Neural progenitor cell (in vitro differentiated cells): ENCODE measurements around the gene ZNF469. TPM values are rescaled to one million over a fixed set of nuclear protein-coding genes. Genes with fewer than 3 reads are reported as not detected.

Source experiments
- DNase-seq: peaks from one replicate; pipeline ENCODE4 v3.0.0-alpha.2; 2016; ENCODE audit warnings: low spot score
- H2AFZ ChIP-seq: fragments of 200-600 bp; sonication (generic); replicated peaks from 2 replicates; pipeline ENCODE4 v1.6.1; 2016; ENCODE audit warnings: antibody characterized with exemption
- H3F3A ChIP-seq: fragments of 200-600 bp; sonication (generic); 2 replicates; pipeline ENCODE4 v1.6.1; 2016; ENCODE audit warnings: antibody characterized with exemption, low read depth
- H3K27ac ChIP-seq: fragments of 200-600 bp; sonication (generic); 2 replicates; pipeline ENCODE4 v1.5.1; 2016; ENCODE audit warnings: mild to moderate bottlenecking
- H3K27me3 ChIP-seq: fragments of 200-600 bp; sonication (generic); 2 replicates; pipeline ENCODE4 v1.6.1; 2016; ENCODE audit warnings: mild to moderate bottlenecking, moderate library complexity
- H3K36me3 ChIP-seq: fragments of 200-600 bp; sonication (generic); 2 replicates; pipeline ENCODE4 v1.5.1; 2016
- H3K4me1 ChIP-seq: fragments of 200-600 bp; sonication (generic); 2 replicates; pipeline ENCODE4 v1.6.1; 2016; ENCODE audit warnings: mixed run types
- H3K4me2 ChIP-seq: fragments of 200-600 bp; sonication (generic); 2 replicates; pipeline ENCODE4 v1.6.1; 2016
- H3K4me3 ChIP-seq: fragments of 200-600 bp; sonication (generic); 2 replicates; pipeline ENCODE4 v1.5.1; 2016
- H3K79me2 ChIP-seq: fragments of 200-600 bp; sonication (generic); 2 replicates; pipeline ENCODE4 v1.6.1; 2016; ENCODE audit warnings: low read depth
- H3K9ac ChIP-seq: fragments of 200-600 bp; sonication (generic); 2 replicates; pipeline ENCODE4 v1.6.1; 2016
- H3K9me3 ChIP-seq: fragments of 200-600 bp; sonication (generic); 2 replicates; pipeline ENCODE4 v1.5.1; 2016; ENCODE audit warnings: low read depth
- H4K20me1 ChIP-seq: fragments of 200-600 bp; sonication (generic); 2 replicates; pipeline ENCODE4 v1.6.1; 2016; ENCODE audit warnings: low read depth
- H3K27ac Mint-ChIP-seq: 3 replicates; pipeline ENCODE4 v1.8.0; 2021; ENCODE audit warnings: mixed read lengths
- H3K27me3 Mint-ChIP-seq: 2 replicates; pipeline ENCODE4 v1.8.0; 2022; ENCODE audit warnings: low read depth, mild to moderate bottlenecking, inconsistent platforms, moderate library complexity, mixed read lengths; ENCODE audit not compliant: insufficient read depth
- H3K36me3 Mint-ChIP-seq: 3 replicates; pipeline ENCODE4 v1.8.0; 2021; ENCODE audit warnings: mixed read lengths
- H3K4me1 Mint-ChIP-seq: 3 replicates; pipeline ENCODE4 v1.8.0; 2021; ENCODE audit warnings: mixed read lengths
- H3K4me3 Mint-ChIP-seq: 3 replicates; pipeline ENCODE4 v1.8.0; 2021; ENCODE audit warnings: mild to moderate bottlenecking, moderate library complexity, mixed read lengths
- H3K9me3 Mint-ChIP-seq: 3 replicates; pipeline ENCODE4 v1.8.0; 2020; ENCODE audit warnings: mixed read lengths
- EZH2 ChIP-seq: fragments of 200-600 bp; sonication (generic); IDR thresholded peaks from 2 replicates; pipeline ENCODE4 v1.6.1; 2017; ENCODE audit warnings: antibody characterized with exemption, mild to moderate bottlenecking, moderate library complexity
- EZH2phosphoT487 ChIP-seq: fragments of 200-600 bp; sonication (generic); IDR thresholded peaks from 2 replicates; pipeline ENCODE4 v1.6.1; 2017; ENCODE audit warnings: antibody characterized with exemption
- total RNA-seq: library from RNA; depleted of rRNA; stranded (reverse); fragments of >200 nt; gene quantifications from 2 replicates; pipeline ENCODE4 v1.2.3, GENCODE V29; 2015; ENCODE audit warnings: low replicate concordance
- TF ChIP-seq, protein P1 (sequence below): fragments of 200-600 bp; sonication (generic); IDR thresholded peaks from 2 replicates; pipeline ENCODE4 v1.5.1; 2017; ENCODE audit warnings: antibody characterized with exemption, mild to moderate bottlenecking

ZNF469 gene
- total RNA-seq, 1 donor from 2014 or later = 0.02 TPM

DNA sequence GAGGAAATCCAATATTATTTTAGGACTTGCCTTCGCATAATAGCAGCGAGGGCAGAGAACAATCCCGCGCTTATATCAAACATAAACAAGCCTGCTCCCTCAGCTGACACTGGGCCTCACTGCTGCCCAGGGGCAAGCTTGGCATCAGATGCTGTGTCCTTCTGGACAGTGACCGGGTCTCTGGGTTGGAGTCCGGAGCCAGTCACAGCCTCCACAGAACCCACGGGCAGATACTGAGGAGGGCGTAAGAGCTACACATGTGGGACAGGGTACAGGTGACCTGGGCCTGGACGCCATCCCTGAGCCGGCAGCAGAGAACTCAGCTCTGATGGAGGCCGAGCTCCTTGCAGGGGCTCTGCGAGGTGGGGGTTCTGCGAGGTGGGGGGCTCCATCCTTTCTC lies 14.7 kb upstream of the ZNF469 start:
- DNase-seq = no peak
- no peaks in the 10 kb centered on the region for H3K9me3 ChIP-seq
- H3K36me3 ChIP-seq = no peaks in the 10 kb centered on the region
- no peaks in the 10 kb centered on the region for H3K27me3 ChIP-seq
- Mint-ChIP-seq H3K4me3 (no peak overlapping the region), H3K9me3 (no peaks in the 10 kb centered on the region), H3K27me3 (peaks cover 13% of the 10 kb centered on the region), H3K4me1 (no peaks in the 10 kb centered on the region), H3K27ac (no peak overlapping the region), H3K36me3 (no peaks in the 10 kb centered on the region)
- no peak overlapping the region for H3K4me2 ChIP-seq
- no peak overlapping the region for H3K9ac ChIP-seq
- no peaks in the 10 kb centered on the region for H3K79me2 ChIP-seq
- H2AFZ ChIP-seq = no peak overlapping the region
- no peak for TF ChIP-seq EZH2
- TF ChIP-seq, protein P1, sequence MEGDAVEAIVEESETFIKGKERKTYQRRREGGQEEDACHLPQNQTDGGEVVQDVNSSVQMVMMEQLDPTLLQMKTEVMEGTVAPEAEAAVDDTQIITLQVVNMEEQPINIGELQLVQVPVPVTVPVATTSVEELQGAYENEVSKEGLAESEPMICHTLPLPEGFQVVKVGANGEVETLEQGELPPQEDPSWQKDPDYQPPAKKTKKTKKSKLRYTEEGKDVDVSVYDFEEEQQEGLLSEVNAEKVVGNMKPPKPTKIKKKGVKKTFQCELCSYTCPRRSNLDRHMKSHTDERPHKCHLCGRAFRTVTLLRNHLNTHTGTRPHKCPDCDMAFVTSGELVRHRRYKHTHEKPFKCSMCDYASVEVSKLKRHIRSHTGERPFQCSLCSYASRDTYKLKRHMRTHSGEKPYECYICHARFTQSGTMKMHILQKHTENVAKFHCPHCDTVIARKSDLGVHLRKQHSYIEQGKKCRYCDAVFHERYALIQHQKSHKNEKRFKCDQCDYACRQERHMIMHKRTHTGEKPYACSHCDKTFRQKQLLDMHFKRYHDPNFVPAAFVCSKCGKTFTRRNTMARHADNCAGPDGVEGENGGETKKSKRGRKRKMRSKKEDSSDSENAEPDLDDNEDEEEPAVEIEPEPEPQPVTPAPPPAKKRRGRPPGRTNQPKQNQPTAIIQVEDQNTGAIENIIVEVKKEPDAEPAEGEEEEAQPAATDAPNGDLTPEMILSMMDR = no peak
- no peaks in the 10 kb centered on the region for H3K4me1 ChIP-seq
- no peak overlapping the region for H3K27ac ChIP-seq
- H3F3A ChIP-seq = no peaks in the 10 kb centered on the region
- no peak overlapping the region for H3K4me3 ChIP-seq
- H4K20me1 ChIP-seq = no peaks in the 10 kb centered on the region

DNA sequence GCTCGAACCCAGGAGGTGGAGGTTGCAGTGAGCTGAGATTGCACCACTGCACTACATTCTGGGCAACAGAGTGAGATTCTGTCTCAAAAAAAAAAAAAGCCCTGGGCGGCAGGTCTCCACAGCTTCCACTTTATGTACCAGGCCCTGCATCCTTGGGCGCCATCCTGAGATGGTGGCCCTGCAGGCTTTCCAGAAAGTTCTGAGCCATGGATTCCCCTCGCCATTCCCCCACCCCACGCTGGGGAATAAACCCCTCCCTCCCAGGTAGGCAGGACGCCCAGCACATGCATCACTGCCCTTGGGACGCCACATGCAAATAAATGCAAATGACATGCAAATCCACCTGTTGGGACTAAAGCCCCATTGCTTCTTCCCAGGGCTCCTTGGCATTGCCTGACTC lies 13.8 kb upstream of the ZNF469 start:
- no peaks in the 10 kb centered on the region for H3F3A ChIP-seq
- no peaks in the 10 kb centered on the region for H3K79me2 ChIP-seq
- H3K27ac ChIP-seq = no peak overlapping the region
- no peaks in the 10 kb centered on the region for H3K4me1 ChIP-seq
- no peak overlapping the region for H3K9ac ChIP-seq
- no peaks in the 10 kb centered on the region for H4K20me1 ChIP-seq
- no peak overlapping the region for H2AFZ ChIP-seq
- no peak overlapping the region for H3K4me3 Mint-ChIP-seq
- H3K27me3 ChIP-seq = no peaks in the 10 kb centered on the region
- no peak for DNase-seq
- H3K9me3 Mint-ChIP-seq = no peaks in the 10 kb centered on the region
- no peak overlapping the region for H3K4me2 ChIP-seq
- no peak for TF ChIP-seq EZH2phosphoT487
- TF ChIP-seq EZH2 = no peak
- TF ChIP-seq, protein P1 = no peak
- no peaks in the 10 kb centered on the region for H3K36me3 ChIP-seq
- H3K36me3 Mint-ChIP-seq = no peaks in the 10 kb centered on the region
- H3K9me3 ChIP-seq = no peaks in the 10 kb centered on the region
- H3K27me3 Mint-ChIP-seq = peaks cover 11% of the 10 kb centered on the region
- no peaks in the 10 kb centered on the region for H3K4me1 Mint-ChIP-seq
- H3K4me3 ChIP-seq = no peak overlapping the region
- H3K27ac Mint-ChIP-seq = no peak overlapping the region

DNA sequence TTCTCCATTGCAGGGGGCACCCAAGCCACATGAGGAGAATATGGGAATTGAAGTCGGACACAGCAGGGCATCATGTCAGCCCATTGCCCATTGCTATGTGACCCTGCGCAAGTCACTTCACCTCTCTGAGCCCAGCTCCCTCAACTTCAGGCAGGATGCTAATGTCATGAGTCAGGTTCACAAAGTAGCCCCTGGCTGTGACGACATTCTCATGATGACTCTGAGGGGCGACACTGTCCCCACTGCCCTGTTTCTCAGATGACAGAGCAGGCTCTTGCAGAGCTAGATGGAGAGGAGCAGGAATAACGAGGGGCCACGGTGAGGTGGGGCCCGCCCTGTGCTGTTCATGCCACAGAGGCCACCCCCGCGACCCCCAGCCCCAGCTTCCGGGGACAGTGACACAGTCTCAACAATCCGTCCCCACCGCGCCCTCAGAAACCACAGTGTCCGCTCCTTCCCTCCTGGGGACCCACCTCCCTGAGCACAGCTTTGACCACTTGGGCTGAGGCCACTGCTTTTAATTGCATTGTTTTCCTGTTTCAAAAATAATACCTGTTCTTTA lies 13.2 kb upstream of the ZNF469 start:
- Histone ChIP-seq H3K27ac (no peak overlapping the region), H3K27me3 (no peaks in the 10 kb centered on the region), H3K4me2 (no peak overlapping the region), H2AFZ (no peak overlapping the region), H3K4me1 (no peaks in the 10 kb centered on the region), H3K9ac (no peak overlapping the region), H3F3A (no peaks in the 10 kb centered on the region), H3K9me3 (no peaks in the 10 kb centered on the region), H3K36me3 (no peaks in the 10 kb centered on the region), H4K20me1 (no peaks in the 10 kb centered on the region), H3K79me2 (no peaks in the 10 kb centered on the region), H3K4me3 (no peak overlapping the region)
- peaks cover 2% of the 10 kb centered on the region for H3K4me1 Mint-ChIP-seq
- DNase-seq = no peak
- no peaks in the 10 kb centered on the region for H3K36me3 Mint-ChIP-seq
- no peak overlapping the region for H3K4me3 Mint-ChIP-seq
- H3K9me3 Mint-ChIP-seq = no peaks in the 10 kb centered on the region
- H3K27me3 Mint-ChIP-seq = peaks cover 11% of the 10 kb centered on the region
- TF ChIP-seq EZH2 (no peak), EZH2phosphoT487 (no peak)
- TF ChIP-seq, protein P1 = no peak
- H3K27ac Mint-ChIP-seq = peak overlapping the region; percentile 8
